A549 (cell line): ENCODE results near the gene SGPL1. TPM values are rescaled to one million over a fixed set of nuclear protein-coding genes. Genes with fewer than 3 reads are reported as not detected.

Experiments
- ATAC-seq, 2 experiments: fragments of 200-7000 bp in 1 of 2; fragments of >200 bp in 1 of 2; cut with Nextera tagmentation in 1 of 2; cut with Tn5 transposase in 1 of 2; 3 replicates each; pipeline versions ENCODE4 v1.8.0 to v1.9.1; 2018 to 2020; ENCODE audit warnings: mild to moderate bottlenecking in 1 of 2, moderate library complexity in 1 of 2
- CTCF ChIA-PET: fragments of 300-600 bp; sonication (Branson Sonifier 250); formaldehyde crosslinking; extraction: SDS; loops from one replicate; lab custom pipeline; 2021; ENCODE audit warnings: antibody characterized with exemption, inconsistent platforms; lab: Yijun Ruan, JAX
- POLR2A ChIA-PET: fragments of 350-600 bp; formaldehyde crosslinking; extraction: SDS; loops from one replicate; lab custom pipeline; 2021; ENCODE audit warnings: antibody characterized with exemption, inconsistent platforms; lab: Yijun Ruan, JAX
- DNase-seq, 2 experiments: peaks; one replicate each; pipeline versions ENCODE4 v3.0.0 to v3.0.0-alpha.2; 2011 to 2016; ENCODE audit warnings: low read depth in 1 of 2, low spot score in 1 of 2
- FAIRE-seq: peaks from 2 replicates; lab custom pipeline; 2011; peaks lifted over from hg19 to GRCh38; lab: Jason Lieb, UNC
- H3K27ac ChIP-seq, 2 experiments: fragments of >200 bp; sonication (Bioruptor Twin); formaldehyde crosslinking; 3 replicates each; pipeline ENCODE4 v1.5.1; 2016 to 2017
- H3K4me1 ChIP-seq: fragments of >200 bp; sonication (Bioruptor Twin); formaldehyde crosslinking; 3 replicates; pipeline ENCODE4 v1.6.1; 2016
- H3K4me2 ChIP-seq: fragments of >200 bp; sonication (Bioruptor Twin); formaldehyde crosslinking; 3 replicates; pipeline ENCODE4 v1.6.1; 2016
- H3K4me3 ChIP-seq: fragments of >200 bp; sonication (Bioruptor Twin); formaldehyde crosslinking; 3 replicates; pipeline ENCODE4 v1.5.1; 2016
- H3K9me3 ChIP-seq: fragments of >200 bp; sonication (Bioruptor Twin); formaldehyde crosslinking; 3 replicates; pipeline ENCODE4 v1.6.1; 2016
- CBX8 ChIP-seq: fragments of 200-600 bp; sonication (generic); IDR thresholded peaks from 2 replicates; pipeline ENCODE4 v1.6.1; 2016
- CHD2 ChIP-seq: fragments of 150-350 bp; IDR thresholded peaks from 2 replicates; pipeline ENCODE4 v1.6.1; 2014; ENCODE audit warnings: low read length; ENCODE audit not compliant: partially characterized antibody
- EHMT2 ChIP-seq: fragments of 200-600 bp; sonication (generic); IDR thresholded peaks from 2 replicates; pipeline ENCODE4 v1.6.1; 2016; ENCODE audit warnings: antibody characterized with exemption, low read depth, mild to moderate bottlenecking, moderate library complexity
- EP300 ChIP-seq, 2 experiments: fragments of >200 bp; sonication (Bioruptor Twin); formaldehyde crosslinking; IDR thresholded peaks; 2 replicates in 1 of 2; 3 replicates in 1 of 2; pipeline ENCODE4 v1.6.1; 2016 to 2017
- HDAC2 ChIP-seq: fragments of 200-600 bp; sonication (generic); IDR thresholded peaks from 2 replicates; pipeline ENCODE4 v1.6.1; 2016
- HOXB5 ChIP-seq: fragments of 250-450 bp; sonication (Bioruptor Pico); IDR thresholded peaks from 2 replicates; pipeline ENCODE4 v1.5.0; 2020; ENCODE audit warnings: mild to moderate bottlenecking, moderate library complexity
- JUNB ChIP-seq: fragments of >200 bp; sonication (Bioruptor Twin); formaldehyde crosslinking; IDR thresholded peaks from 2 replicates; pipeline ENCODE4 v1.6.1; 2016
- KDM1A ChIP-seq: fragments of 200-600 bp; sonication (generic); IDR thresholded peaks from 2 replicates; pipeline ENCODE4 v1.6.1; 2016; ENCODE audit warnings: low read depth, mild to moderate bottlenecking
- MAZ ChIP-seq: fragments of 150-350 bp; IDR thresholded peaks from 2 replicates; pipeline ENCODE4 v1.6.1; 2014; ENCODE audit warnings: antibody characterized with exemption, low read depth, low read length, borderline replicate concordance
- MYC ChIP-seq: IDR thresholded peaks from 2 replicates; pipeline ENCODE4 v1.6.1; 2012; ENCODE audit warnings: mild to moderate bottlenecking, inconsistent platforms, low read length, improper control_type of control experiment, borderline replicate concordance
- PHF8 ChIP-seq: fragments of 200-600 bp; sonication (generic); IDR thresholded peaks from 2 replicates; pipeline ENCODE4 v1.6.1; 2016; ENCODE audit warnings: low read depth, mild to moderate bottlenecking, antibody characterized with exemption, moderate library complexity, borderline replicate concordance
- POLR2A ChIP-seq: IDR thresholded peaks from 2 replicates; pipeline ENCODE4 v1.6.1; 2012; ENCODE audit warnings: mild to moderate bottlenecking, low read length
- POLR2AphosphoS2 ChIP-seq: conservative IDR thresholded peaks from 2 replicates; pipeline ENCODE4 v1.6.1; 2012; ENCODE audit warnings: low read length, improper control_type of control experiment, inconsistent platforms
- RFX5 ChIP-seq: fragments of 450-650 bp; IDR thresholded peaks from 2 replicates; pipeline ENCODE4 v1.7.1; 2014; ENCODE audit warnings: antibody characterized with exemption, mild to moderate bottlenecking, moderate library complexity
- SMC3 ChIP-seq: fragments of >200 bp; sonication (Bioruptor Twin); formaldehyde crosslinking; IDR thresholded peaks from 3 replicates; pipeline ENCODE4 v1.6.1; 2018; ENCODE audit warnings: inconsistent platforms
- SREBF2 ChIP-seq: fragments of 450-650 bp; IDR thresholded peaks from 2 replicates; pipeline ENCODE4 v1.6.1; 2014; ENCODE audit warnings: mild to moderate bottlenecking, moderate library complexity
- TFCP2L1 ChIP-seq: fragments of 250-450 bp; sonication (Bioruptor Pico); IDR thresholded peaks from 2 replicates; pipeline ENCODE4 v1.5.0; 2021; ENCODE audit warnings: mild to moderate bottlenecking
- TP53 ChIP-seq: fragments of 250-450 bp; sonication (Bioruptor Pico); IDR thresholded peaks from 2 replicates; pipeline ENCODE4 v1.5.0; 2021; ENCODE audit warnings: mild to moderate bottlenecking, moderate library complexity
- ZSCAN20 ChIP-seq: fragments of 250-450 bp; sonication (Bioruptor Pico); IDR thresholded peaks from 2 replicates; pipeline ENCODE4 v1.8.0; 2022; ENCODE audit warnings: mild to moderate bottlenecking, moderate library complexity
- WGBS: methylation state at CpG from one replicate; pipeline ENCODE4 v1.1.6; 2017; ENCODE audit errors: missing lambda C conversion rate; 5-methylcytosine and 5-hydroxymethylcytosine counted together
- polyA plus RNA-seq, 4 experiments: library from polyadenylated mRNA; depleted of rRNA in 3 of 4; stranded (reverse); fragments of >200 nt; fragmentation: RNase III in 1 of 4; extraction: RNeasy Plus Mini Kit Qiagen cat#74134 plus additional on column Dnase treatment in 1 of 4; gene quantifications; 2 replicates in 3 of 4; 3 replicates in 1 of 4; pipeline ENCODE4 v1.2.3, GENCODE V29; 2011 to 2017
- TF ChIP-seq, protein P1 (sequence below): IDR thresholded peaks from 2 replicates; pipeline ENCODE4 v1.6.1; 2012; ENCODE audit warnings: low read depth, borderline replicate concordance
- TF ChIP-seq, protein P2 (sequence below): IDR thresholded peaks from 2 replicates; pipeline ENCODE4 v1.6.1; 2012
- TF ChIP-seq, protein P3 (sequence below): fragments of >200 bp; sonication (Bioruptor Twin); formaldehyde crosslinking; IDR thresholded peaks from 3 replicates; pipeline ENCODE4 v1.6.1; 2016
- TF ChIP-seq, protein P4 (sequence below): fragments of 250-450 bp; sonication (Bioruptor Pico); IDR thresholded peaks from 2 replicates; pipeline ENCODE4 v1.5.0; 2020; ENCODE audit warnings: low read depth, mild to moderate bottlenecking, moderate library complexity
- TF ChIP-seq, protein P5 (sequence below): fragments of 150-350 bp; IDR thresholded peaks from 2 replicates; pipeline ENCODE4 v1.6.1; 2014; ENCODE audit warnings: low read depth, mild to moderate bottlenecking, low read length
- TF ChIP-seq, protein P6 (sequence below): fragments of 450-650 bp; IDR thresholded peaks from 2 replicates; pipeline ENCODE4 v1.6.1; 2014; ENCODE audit warnings: antibody characterized with exemption

The SGPL1 gene
- polyA plus RNA-seq, 2 of the 4 experiments (the other 2 are of a cell fraction) = 32.2 to 49.8 TPM

DNA sequence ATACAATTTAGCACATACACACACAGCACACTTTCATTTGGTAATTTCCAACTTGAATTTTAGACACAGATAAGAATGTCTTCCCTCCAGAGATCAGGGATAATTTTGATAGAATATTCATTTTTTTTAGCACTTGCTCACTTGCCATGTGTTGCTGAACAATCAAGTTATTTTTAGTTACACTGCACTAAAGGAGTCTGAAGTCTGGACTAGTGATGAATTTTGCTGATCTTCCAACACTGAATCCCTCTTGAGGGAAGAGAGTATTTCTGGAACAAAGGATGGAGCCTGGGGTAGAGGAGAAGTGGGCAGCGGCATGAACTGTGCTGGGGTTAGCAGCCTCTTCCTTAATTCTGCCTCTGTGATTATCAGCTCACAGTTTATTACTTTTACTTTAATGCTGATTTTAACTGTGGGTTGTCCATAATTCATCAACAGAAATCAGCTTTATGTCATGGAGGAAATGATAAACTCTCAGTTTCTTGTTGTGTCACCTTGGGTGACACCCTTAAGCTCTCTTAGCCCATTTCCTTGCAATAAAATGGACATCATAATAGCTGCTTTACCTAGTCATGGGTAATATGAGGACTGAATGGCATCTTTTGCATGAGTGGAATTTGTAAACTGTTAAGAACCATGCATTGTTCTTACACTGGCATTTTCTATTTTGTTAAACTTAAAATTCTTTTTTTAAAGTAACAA, 32.1 kb downstream of the SGPL1 start:
- DNase-seq (no peak), FAIRE-seq (no peak)
- 93% methylated on average over 1 of the region's 1 CpG for WGBS
- H3K4me2 ChIP-seq = no peak overlapping the region
- TF ChIP-seq SMC3 (no peak), EP300 (IDR thresholded peaks at IDR 0.05) (no peak), ZSCAN20 (CRISPR knock-in tag) (no peak), POLR2A (no peak), MAZ (no peak), TFCP2L1 (CRISPR knock-in tag) (no peak), SREBF2 (no peak)
- TF ChIP-seq, protein P1, sequence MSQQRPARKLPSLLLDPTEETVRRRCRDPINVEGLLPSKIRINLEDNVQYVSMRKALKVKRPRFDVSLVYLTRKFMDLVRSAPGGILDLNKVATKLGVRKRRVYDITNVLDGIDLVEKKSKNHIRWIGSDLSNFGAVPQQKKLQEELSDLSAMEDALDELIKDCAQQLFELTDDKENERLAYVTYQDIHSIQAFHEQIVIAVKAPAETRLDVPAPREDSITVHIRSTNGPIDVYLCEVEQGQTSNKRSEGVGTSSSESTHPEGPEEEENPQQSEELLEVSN = no peak
- TF ChIP-seq, protein P2, sequence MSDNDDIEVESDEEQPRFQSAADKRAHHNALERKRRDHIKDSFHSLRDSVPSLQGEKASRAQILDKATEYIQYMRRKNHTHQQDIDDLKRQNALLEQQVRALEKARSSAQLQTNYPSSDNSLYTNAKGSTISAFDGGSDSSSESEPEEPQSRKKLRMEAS = no peak
- TF ChIP-seq, all 56 proteins: peak for 0
- Histone ChIP-seq H3K9me3 (no peaks in the 10 kb centered on the region), H3K27ac (no peak overlapping the region), H3K4me1 (peaks cover 15% of the 10 kb centered on the region; the same call in 2 of the 3 replicates), H3K4me3 (no peak overlapping the region)
- no peak for ATAC-seq
- POLR2A ChIA-PET = no interaction called here
- CTCF ChIA-PET = interaction anchor here (0.7 to 1.2 kb wide), 3 partner anchors 12 to 31 kb away, joined by 3 read pairs; no protein-coding TSS in a partner anchor

DNA sequence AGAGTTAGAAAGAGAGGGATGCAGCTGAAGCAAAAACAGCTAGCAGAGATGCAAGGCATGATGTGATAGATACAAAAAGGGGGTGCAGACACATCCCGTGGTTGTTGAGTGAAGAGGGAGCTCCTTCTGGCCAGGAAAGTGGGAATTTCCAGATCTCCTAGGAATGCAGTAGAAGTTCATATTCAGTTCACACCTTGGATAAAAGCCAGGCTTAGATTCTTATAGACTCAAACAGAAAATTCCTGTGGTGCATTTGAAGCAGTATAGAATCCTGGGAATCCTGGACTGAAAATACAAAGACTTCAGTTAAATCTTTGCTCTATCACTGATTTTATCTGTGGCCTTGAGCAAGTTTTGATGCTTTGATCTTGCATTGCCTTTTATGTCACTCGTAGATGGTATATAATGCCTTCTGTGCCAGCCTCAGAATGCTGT, 33.9 kb downstream of the SGPL1 start:
- TF ChIP-seq PHF8 = no peak
- TF ChIP-seq, protein P3, sequence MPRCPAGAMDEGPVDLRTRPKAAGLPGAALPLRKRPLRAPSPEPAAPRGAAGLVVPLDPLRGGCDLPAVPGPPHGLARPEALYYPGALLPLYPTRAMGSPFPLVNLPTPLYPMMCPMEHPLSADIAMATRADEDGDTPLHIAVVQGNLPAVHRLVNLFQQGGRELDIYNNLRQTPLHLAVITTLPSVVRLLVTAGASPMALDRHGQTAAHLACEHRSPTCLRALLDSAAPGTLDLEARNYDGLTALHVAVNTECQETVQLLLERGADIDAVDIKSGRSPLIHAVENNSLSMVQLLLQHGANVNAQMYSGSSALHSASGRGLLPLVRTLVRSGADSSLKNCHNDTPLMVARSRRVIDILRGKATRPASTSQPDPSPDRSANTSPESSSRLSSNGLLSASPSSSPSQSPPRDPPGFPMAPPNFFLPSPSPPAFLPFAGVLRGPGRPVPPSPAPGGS = no peak
- TF ChIP-seq HDAC2 = no peak
- no peak for TF ChIP-seq CHD2
- TF ChIP-seq KDM1A = no peak
- no peak for TF ChIP-seq EHMT2
- no peak for TF ChIP-seq POLR2A
- no peak for TF ChIP-seq POLR2AphosphoS2
- no peak for TF ChIP-seq JUNB
- TF ChIP-seq, protein P4, sequence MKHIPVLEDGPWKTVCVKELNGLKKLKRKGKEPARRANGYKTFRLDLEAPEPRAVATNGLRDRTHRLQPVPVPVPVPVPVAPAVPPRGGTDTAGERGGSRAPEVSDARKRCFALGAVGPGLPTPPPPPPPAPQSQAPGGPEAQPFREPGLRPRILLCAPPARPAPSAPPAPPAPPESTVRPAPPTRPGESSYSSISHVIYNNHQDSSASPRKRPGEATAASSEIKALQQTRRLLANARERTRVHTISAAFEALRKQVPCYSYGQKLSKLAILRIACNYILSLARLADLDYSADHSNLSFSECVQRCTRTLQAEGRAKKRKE (CRISPR knock-in tag) = no peak
- TF ChIP-seq MYC = no peak
- Histone ChIP-seq H3K27ac (no peak overlapping the region), H3K4me1 (peaks cover 16% of the 10 kb centered on the region; the same call in 2 of the 3 replicates), H3K9me3 (no peaks in the 10 kb centered on the region), H3K4me3 (no peak overlapping the region), H3K4me2 (no peak overlapping the region)
- CTCF ChIA-PET = no interaction called here
- 35% methylated on average over 2 of the region's 2 CpGs for WGBS
- POLR2A ChIA-PET = interaction anchor here (0.7 to 0.9 kb wide), 2 partner anchors 33 to 38 kb away, joined by 3 to 4 read pairs; no protein-coding TSS in a partner anchor
- FAIRE-seq (no peak), ATAC-seq (peak in 1 of 2 experiments; percentile 52; a peak in 3 of 6 replicates), DNase-seq (peak in 1 of 2 experiments; percentile 6)

DNA sequence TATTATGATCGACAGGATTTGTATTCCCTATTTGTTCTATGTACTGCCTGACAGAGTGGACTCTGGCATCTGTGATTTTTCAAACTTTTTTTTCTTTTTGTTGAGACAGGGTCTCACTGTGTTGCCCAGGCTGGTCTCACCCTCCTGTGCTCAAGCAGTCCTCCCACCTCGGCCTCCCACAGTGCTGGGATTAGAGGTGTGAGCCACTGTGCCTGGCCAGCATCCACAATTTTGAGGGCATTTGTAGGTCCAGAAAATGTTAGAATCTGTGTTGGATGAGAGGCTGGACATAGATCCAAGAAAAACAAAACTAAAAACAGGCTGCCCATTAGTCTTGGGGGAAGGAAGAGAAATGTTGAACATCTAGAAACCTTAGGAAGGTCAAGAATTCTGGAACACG, 34.3 kb downstream of the SGPL1 start:
- CTCF ChIA-PET = interaction anchor here (0.9 to 1.5 kb wide), 2 partner anchors 29 to 54 kb away, joined by 4 read pairs; no protein-coding TSS in a partner anchor
- Histone ChIP-seq H3K4me1 (peaks cover 16% of the 10 kb centered on the region; the same call in 2 of the 3 replicates), H3K27ac (no peak overlapping the region), H3K4me2 (no peak overlapping the region), H3K4me3 (no peak overlapping the region), H3K9me3 (no peaks in the 10 kb centered on the region)
- no peak for ATAC-seq
- no peak for TF ChIP-seq CHD2
- no peak for TF ChIP-seq HOXB5 (CRISPR knock-in tag)
- TF ChIP-seq TP53 (CRISPR knock-in tag) = no peak
- TF ChIP-seq, protein P5, sequence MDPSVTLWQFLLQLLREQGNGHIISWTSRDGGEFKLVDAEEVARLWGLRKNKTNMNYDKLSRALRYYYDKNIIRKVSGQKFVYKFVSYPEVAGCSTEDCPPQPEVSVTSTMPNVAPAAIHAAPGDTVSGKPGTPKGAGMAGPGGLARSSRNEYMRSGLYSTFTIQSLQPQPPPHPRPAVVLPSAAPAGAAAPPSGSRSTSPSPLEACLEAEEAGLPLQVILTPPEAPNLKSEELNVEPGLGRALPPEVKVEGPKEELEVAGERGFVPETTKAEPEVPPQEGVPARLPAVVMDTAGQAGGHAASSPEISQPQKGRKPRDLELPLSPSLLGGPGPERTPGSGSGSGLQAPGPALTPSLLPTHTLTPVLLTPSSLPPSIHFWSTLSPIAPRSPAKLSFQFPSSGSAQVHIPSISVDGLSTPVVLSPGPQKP = no peak
- TF ChIP-seq, protein P2 = no peak
- no peak for TF ChIP-seq CBX8
- TF ChIP-seq, protein P6, sequence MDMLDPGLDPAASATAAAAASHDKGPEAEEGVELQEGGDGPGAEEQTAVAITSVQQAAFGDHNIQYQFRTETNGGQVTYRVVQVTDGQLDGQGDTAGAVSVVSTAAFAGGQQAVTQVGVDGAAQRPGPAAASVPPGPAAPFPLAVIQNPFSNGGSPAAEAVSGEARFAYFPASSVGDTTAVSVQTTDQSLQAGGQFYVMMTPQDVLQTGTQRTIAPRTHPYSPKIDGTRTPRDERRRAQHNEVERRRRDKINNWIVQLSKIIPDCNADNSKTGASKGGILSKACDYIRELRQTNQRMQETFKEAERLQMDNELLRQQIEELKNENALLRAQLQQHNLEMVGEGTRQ = no peak
- TF ChIP-seq, protein P4 (CRISPR knock-in tag) = no peak
- TF ChIP-seq RFX5 = no peak
- no peak for DNase-seq
- WGBS = 81% methylated on average over 3 of the region's 3 CpGs
- FAIRE-seq = no peak
- POLR2A ChIA-PET = interaction anchor here (0.9 kb wide), 1 partner anchor 34 kb away, joined by 4 read pairs; no protein-coding TSS in a partner anchor
